ENCODE data around the gene RBMY1D. TPM values are rescaled to one million over a fixed set of nuclear protein-coding genes. Genes with fewer than 3 reads are reported as not detected.
A peak's percentile ranks its signal among the peaks of the same experiment; 100 is the strongest.
"Not testable (repeated sequence)": the region's sequence is repeated elsewhere in the genome, so short reads cannot be mapped to it uniquely, and the experiment has no call there.

The RBMY1D gene
- total RNA-seq: not detected
- long read RNA-seq: 0 reads

DNA sequence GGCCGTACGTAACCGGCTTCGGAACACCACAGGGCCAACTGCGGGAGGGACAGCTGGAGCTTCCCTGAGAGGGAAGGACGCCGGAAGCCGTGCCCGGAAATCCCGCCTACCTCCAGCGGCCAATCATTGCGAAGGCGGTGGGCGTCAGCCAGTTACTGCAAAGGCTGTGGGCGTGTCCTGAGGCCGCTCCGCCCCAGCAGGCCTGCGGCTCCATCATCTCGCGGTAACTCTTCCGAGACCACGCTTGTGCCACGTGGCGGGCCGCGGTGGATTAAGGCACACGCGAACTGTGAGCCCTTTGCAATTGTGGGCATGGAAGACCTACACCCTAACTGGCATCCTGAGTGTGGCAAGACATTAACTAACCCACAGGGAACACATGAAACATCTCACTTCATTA is at the start of gene RBMY1D:
TSS of gene RBMY1D (minus strand) at position 101 of the 400 bp plus-strand sequence. CDS start 2,013 bp downstream, outside the sequence.
- ATAC-seq; intact Hi-C loops (cut with micrococcal nuclease); DNase-seq: not testable (repeated sequence)

DNA sequence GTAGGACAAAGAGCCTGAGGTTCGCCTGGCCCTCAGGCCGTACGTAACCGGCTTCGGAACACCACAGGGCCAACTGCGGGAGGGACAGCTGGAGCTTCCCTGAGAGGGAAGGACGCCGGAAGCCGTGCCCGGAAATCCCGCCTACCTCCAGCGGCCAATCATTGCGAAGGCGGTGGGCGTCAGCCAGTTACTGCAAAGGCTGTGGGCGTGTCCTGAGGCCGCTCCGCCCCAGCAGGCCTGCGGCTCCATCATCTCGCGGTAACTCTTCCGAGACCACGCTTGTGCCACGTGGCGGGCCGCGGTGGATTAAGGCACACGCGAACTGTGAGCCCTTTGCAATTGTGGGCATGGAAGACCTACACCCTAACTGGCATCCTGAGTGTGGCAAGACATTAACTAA is 23.6 kb upstream of the RBMY1D start, which contains the start of gene RBMY1E:
TSS of gene RBMY1E (minus strand) at position 101 of the 400 bp plus-strand sequence. CDS start 1,978 bp downstream, outside the sequence.
- ATAC-seq; DNase-seq; intact Hi-C loops (cut with micrococcal nuclease): not testable (repeated sequence)

DNA sequence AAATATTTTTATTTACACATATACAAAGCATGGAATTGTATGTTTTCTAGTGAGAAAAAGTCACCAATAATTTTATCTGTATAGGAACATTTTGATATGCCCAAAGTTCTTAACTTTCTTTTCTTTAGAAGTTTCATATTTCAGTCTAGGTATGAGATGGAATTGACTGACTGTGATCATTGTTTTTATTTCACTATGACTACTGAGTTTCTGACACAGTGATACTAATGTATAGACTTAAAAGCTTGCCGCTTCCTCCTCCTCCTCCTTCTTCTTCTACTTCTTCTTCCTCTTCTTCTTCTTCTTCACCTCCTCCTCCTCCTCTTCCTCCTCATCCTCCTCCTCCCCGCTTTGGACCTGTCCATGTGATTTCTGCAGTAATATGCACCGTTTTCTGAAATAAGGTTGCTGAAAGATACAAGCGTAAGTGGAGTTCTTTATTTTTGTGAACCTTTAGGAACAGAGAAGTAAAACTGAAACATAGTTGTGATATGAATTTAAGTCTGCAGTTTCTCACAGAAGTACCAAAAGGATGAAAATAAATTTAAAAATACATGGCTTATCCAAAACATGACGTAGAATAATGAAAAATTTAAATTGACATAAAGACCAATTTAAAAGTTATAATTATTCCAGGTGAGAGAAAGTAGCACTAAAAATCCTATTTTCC is 24.8 kb downstream of the RBMY1D start:
- ATAC-seq; intact Hi-C loops (cut with micrococcal nuclease); DNase-seq: not testable (repeated sequence)

- ATAC-seq (no peak), DNase-seq (no peak)
- intact Hi-C loops (cut with micrococcal nuclease): no loop called here
Measured at GRCh38 chrY:21845481-21845880, 48.8 kb downstream of the RBMY1D start.

DNA sequence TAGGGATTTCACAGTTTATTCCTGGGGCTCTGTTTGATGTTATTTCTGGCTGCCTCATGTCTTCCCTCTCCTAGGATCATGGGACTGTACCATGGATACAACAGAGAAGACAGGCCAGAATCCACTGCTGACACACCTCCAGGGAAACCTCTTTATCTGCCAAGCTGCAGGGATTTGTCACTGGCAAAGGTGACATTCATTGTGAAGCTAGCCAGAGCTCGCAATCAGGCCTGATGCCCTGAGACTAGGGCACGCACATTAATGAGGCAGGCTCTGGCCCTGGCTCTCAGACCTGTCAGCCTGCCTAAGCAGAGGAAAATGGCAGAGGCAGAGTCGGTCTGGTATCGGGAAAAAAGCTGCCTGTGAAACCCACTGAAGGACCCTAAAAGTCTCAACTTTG is 52.2 kb downstream of the RBMY1D start:
- DNase-seq: peak; percentile 62
- peak; percentile 97 for ATAC-seq
- intact Hi-C loops (cut with micrococcal nuclease): no loop called here

GRCh38 chrY:21839489-21839888 is 54.8 kb downstream of the RBMY1D start:
- peak; percentile 55 for DNase-seq
- ATAC-seq: peak; percentile 68
- intact Hi-C loops (cut with micrococcal nuclease): no loop called here

- ATAC-seq (peak; percentile 27), DNase-seq (no peak)
- intact Hi-C loops (cut with micrococcal nuclease): no loop called here
Measured at GRCh38 chrY:21836343-21836742, 58.0 kb downstream of the RBMY1D start.

DNA sequence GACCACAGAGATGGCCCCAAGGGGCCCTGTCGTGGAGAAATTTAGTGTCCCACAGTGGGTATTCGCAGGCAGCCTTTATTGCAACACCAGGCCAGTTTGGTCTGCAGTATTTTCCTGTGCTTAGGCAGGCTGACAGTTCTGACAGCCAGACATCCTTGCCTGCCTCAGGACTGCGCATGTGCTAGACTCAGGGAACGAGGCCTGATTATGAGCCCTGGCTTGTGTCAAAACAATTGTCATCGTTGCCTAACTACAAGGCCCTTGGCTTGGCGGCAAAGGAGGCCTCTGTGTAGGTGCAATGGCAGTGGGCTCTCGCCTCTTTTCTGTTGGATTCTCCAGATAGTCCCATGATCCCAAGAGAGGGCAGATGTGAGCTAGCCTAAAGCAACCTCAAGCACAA is 59.3 kb downstream of the RBMY1D start:
- intact Hi-C loops (cut with micrococcal nuclease): no loop called here
- ATAC-seq: peak; percentile 95
- peak; percentile 60 for DNase-seq

Other genes starting within 250 kb of the RBMY1D start
- gene RBMY1E, start 23.5 kb upstream of the RBMY1D start, total RNA-seq: not detected